Astrocyte of the spinal cord (primary cell): Measurements from ENCODE around the gene ASCL5.

Experiments
- DNase-seq: peaks from one replicate; pipeline ENCODE4 v3.0.0; 2011; ENCODE audit warnings: low read depth, low spot score
- H3K4me3 ChIP-seq: 2 replicates; pipeline ENCODE4 v1.5.1; 2011; ENCODE audit warnings: low read depth, mild to moderate bottlenecking, low read length, moderate library complexity
- in situ Hi-C: cut with HindIII; loops from 2 replicates; pipeline ENCODE4 v1.10.0; 2017; ENCODE audit warnings: low sequenced_read_pairs
- TF ChIP-seq, protein P1 (sequence below): IDR thresholded peaks from 2 replicates; pipeline ENCODE4 v1.5.1; 2012; ENCODE audit warnings: low read depth, mild to moderate bottlenecking, low read length, inconsistent platforms

ASCL5 gene

DNA sequence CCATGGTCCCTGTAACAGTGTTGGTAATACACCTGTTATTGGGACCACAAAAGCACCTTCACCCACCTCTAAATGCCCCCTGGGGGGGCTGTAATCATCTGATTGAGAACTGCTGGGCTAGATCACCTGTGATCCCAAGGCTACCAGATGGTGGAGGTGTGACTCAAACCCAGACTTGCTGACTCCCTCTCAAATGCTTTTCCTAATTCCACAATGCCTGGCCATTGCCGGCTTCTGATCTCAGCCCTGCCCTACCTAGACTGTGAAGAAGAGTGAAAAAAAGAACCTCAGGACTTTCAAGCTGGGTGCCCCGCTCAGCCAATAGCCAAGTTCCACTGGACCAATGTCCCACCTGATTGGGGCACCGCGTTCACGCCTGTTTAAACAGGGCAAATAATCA, 17.7 kb upstream of the ASCL5 start:
- in situ Hi-C loops, result no loop called here
- H3K4me3 ChIP-seq, result no peak overlapping the region
- no peak for DNase-seq
- TF ChIP-seq, protein P1, sequence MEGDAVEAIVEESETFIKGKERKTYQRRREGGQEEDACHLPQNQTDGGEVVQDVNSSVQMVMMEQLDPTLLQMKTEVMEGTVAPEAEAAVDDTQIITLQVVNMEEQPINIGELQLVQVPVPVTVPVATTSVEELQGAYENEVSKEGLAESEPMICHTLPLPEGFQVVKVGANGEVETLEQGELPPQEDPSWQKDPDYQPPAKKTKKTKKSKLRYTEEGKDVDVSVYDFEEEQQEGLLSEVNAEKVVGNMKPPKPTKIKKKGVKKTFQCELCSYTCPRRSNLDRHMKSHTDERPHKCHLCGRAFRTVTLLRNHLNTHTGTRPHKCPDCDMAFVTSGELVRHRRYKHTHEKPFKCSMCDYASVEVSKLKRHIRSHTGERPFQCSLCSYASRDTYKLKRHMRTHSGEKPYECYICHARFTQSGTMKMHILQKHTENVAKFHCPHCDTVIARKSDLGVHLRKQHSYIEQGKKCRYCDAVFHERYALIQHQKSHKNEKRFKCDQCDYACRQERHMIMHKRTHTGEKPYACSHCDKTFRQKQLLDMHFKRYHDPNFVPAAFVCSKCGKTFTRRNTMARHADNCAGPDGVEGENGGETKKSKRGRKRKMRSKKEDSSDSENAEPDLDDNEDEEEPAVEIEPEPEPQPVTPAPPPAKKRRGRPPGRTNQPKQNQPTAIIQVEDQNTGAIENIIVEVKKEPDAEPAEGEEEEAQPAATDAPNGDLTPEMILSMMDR, result no peak

- TF ChIP-seq, protein P1, result no peak
- no peak for DNase-seq
- no peak overlapping the region for H3K4me3 ChIP-seq
- in situ Hi-C loops, result no loop called here
Observed at GRCh38 chr1:201143726-201144635, 17.0 kb upstream of the ASCL5 start.

GRCh38 chr1:201142849-201143725, 16.1 kb upstream of the ASCL5 start:
- TF ChIP-seq, protein P1, result no peak
- in situ Hi-C loops, result no loop called here
- H3K4me3 ChIP-seq, result no peak overlapping the region
- no peak for DNase-seq

- DNase-seq, result no peak
- in situ Hi-C loops, result no loop called here
- TF ChIP-seq, protein P1, result no peak
- no peak overlapping the region for H3K4me3 ChIP-seq
Observed at GRCh38 chr1:201142011-201142848, 15.2 kb upstream of the ASCL5 start.

- no peak overlapping the region for H3K4me3 ChIP-seq
- in situ Hi-C loops, result no loop called here
- DNase-seq, result no peak
- TF ChIP-seq, protein P1, result no peak
Observed at GRCh38 chr1:201141418-201141817, 14.4 kb upstream of the ASCL5 start.

DNA sequence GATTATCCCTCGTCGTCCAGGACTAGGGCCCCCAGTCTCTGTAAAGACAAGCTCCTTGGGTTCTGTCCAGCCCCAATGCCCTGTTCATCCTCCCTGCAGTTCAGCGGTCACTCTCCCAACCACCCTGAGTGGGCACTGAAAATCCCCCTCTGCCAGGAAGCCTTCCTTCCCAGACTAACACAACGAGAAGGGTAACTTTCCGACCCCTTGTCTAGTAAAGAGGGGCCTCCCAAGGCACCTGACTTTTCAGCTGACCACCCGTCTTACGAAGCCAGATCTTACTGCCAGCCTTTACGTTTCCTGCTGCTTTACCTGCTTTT, 13.9 kb upstream of the ASCL5 start:
- in situ Hi-C loops, result no loop called here
- TF ChIP-seq, protein P1, result no peak
- DNase-seq, result no peak
- H3K4me3 ChIP-seq, result no peak overlapping the region
